CD1c-positive myeloid dendritic cell (primary cell): Measurements from ENCODE around the gene PLA2G2D.
"Not testable (repeated sequence)": the region's sequence is repeated elsewhere in the genome, so short reads cannot be mapped to it uniquely, and the experiment has no call there.

ENCODE experiments used
- DNase-seq: peaks from one replicate; pipeline ENCODE4 v3.0.0-alpha.2; 2016; ENCODE audit errors: extremely low spot score

The PLA2G2D gene

DNA sequence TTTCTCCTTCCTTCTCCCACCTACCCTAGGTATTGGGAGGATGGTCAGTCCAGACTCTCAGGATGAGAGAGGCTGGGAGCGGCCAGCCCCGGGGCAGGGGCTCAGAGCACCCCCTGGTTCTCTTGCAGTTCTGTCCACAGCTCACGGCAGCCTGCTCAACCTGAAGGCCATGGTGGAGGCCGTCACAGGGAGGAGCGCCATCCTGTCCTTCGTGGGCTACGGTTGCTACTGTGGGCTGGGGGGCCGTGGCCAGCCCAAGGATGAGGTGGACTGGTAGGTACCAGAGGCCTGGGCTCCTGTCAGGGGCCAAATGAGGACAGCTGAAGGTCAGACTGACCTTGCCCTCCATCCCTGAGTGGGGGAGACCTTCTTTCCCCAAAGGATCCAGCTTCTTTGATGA is 24.0 kb upstream of the PLA2G2D start:
- no peak for DNase-seq

GRCh38 chr1:20142001-20142710 is 22.8 kb upstream of the PLA2G2D start:
- DNase-seq: no peak

GRCh38 chr1:20141466-20141865 is 22.1 kb upstream of the PLA2G2D start:
- no peak for DNase-seq

- no peak for DNase-seq
These were observed 21.7 kb upstream of the PLA2G2D start for GRCh38 chr1:20141001-20141400.

- no peak for DNase-seq
These were observed 20.7 kb upstream of the PLA2G2D start for GRCh38 chr1:20139776-20140612.

- no peak for DNase-seq
These were observed 19.7 kb upstream of the PLA2G2D start, which contains the start of gene PLA2G2F for GRCh38 chr1:20138961-20139550. Gene PLA2G2F (plus strand): TSS chr1:20139323. CDS start chr1:20139428, 105 bp downstream.

- DNase-seq: no peak
These were observed 19.0 kb upstream of the PLA2G2D start for GRCh38 chr1:20138346-20138745.

DNA sequence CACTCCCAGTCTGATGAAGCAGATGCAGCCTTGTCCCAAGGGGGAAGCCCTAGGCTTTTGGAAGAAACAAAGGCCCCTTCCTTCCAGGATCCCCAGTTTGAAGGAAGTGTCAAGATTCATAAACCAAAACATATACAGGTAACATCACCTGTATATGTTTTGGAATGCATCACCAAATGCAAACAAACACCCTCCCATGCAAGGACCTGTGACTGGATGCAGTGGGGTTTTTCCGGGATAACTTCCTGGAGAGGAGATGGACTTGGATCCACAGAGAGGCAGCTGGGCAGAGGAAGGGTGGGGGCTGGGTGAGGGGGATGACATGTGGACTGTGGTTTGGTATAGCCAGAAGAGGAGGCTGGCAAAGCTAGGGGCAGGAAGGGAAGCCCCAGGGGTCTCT is 18.3 kb upstream of the PLA2G2D start:
- no peak for DNase-seq

DNA sequence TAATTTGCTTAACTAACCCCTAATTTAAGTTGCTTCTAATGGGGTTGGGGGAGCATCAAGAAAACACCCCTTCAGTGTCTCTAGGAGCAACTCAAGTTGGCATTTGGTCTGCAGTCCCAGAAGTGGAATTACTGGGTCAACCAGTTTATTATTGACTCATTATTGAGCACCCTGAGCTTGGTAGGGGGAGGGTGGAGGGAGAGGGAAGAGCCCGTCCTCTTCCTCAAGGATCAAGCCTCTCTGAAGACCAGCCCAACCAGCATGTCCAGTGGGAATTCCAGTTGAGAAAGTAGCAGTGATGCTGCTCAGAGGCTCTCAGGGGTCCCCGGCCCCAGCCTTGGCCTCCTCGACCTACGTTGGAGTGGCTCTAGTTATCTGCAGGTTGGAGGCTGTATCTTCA is 17.7 kb upstream of the PLA2G2D start:
- DNase-seq: no peak

GRCh38 chr1:20136249-20136648 is 16.9 kb upstream of the PLA2G2D start:
- no peak for DNase-seq

DNA sequence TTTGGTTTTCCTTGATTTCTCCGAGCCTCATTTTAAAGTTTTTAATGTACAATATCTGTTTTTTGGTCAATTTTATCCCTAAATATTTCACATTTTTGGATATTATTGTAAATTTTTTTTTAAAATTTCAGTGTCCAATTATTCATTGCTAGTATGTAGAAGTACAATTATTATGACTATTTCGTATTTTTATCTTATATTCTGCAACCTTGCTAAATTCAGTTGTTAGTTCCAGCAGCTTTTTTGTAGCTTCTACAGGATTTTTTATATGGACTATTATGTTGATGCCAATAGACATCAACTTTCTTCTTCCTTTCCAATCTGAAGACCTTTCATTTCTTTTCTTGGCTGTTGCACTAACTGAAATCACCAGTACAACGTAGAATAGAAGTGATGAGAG is 15.7 kb upstream of the PLA2G2D start:
- DNase-seq: no peak

DNA sequence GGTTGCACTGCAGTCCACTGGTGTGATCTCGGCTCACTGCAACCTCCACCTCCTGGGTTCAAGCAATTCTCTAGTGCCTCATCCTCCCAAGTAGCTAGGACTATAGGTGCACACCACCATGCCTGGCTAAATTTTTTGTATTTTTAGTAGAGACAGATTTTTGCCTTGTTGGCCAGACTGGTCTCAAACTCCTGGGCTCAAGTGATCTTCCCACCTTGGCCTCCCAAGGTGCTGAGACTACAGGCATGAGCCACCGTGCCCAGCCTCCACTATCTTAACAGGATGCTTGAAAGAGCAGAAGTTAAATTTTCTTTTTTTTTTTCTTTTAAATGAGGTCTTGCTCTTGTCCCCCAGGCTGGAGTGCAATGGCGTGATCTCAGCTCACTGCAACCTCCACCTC is 11.2 kb upstream of the PLA2G2D start:
- DNase-seq: not testable (repeated sequence)

DNA sequence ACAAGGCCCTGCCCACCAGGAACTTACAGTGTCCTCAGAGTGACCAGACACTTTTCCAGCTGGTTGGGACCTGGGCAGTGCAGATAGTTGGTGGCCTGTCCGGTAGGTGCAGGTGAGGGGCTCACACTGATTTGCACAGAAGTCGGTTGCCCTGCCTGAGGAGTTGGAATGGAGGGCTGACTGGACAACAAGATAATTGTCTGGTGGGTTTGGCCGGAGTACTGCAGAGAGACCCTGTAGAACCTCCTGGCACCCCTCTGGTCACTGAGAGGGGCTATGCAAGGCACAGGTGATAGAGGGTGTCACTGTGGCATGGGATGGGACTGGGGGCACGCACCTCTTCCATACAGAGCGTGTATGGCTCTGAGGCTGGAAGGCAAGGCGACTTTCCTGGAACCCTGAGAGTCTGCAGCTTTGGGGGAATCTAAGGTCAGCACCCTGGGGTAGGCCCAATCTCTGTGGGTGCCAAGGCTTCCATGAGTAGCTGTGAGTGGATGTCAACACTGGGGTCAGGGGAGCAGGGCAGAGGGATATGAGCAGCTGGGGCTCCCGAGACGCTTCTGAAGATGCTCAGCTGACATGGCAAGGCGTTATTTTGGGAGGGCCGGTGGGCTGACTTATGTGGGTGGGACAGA is 7.6 kb upstream of the PLA2G2D start:
- DNase-seq: no peak

- DNase-seq: peak; percentile 3
These were observed 6.9 kb upstream of the PLA2G2D start for GRCh38 chr1:20126041-20126805.

DNA sequence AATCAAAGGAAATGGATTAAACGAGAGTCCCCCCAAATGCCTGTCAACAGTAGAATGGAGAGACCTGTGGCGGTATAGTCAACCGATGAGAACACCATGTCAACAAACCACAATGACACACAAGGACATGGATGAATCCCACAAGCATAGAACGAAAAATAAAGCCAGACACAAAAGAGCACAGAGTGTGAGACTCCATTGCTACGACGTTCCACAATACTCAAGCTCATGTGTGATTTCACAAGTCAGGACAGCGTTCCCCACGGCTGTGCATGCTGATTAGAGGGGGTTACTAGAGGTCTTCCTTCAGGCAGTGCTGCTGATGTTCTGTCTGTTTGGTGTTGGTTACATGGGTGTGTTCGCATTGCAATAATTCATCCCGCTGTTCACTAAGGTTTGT is 5.8 kb upstream of the PLA2G2D start:
- no peak for DNase-seq

- peak; percentile 4 for DNase-seq
These were observed 5.2 kb upstream of the PLA2G2D start for GRCh38 chr1:20124456-20125057.

DNA sequence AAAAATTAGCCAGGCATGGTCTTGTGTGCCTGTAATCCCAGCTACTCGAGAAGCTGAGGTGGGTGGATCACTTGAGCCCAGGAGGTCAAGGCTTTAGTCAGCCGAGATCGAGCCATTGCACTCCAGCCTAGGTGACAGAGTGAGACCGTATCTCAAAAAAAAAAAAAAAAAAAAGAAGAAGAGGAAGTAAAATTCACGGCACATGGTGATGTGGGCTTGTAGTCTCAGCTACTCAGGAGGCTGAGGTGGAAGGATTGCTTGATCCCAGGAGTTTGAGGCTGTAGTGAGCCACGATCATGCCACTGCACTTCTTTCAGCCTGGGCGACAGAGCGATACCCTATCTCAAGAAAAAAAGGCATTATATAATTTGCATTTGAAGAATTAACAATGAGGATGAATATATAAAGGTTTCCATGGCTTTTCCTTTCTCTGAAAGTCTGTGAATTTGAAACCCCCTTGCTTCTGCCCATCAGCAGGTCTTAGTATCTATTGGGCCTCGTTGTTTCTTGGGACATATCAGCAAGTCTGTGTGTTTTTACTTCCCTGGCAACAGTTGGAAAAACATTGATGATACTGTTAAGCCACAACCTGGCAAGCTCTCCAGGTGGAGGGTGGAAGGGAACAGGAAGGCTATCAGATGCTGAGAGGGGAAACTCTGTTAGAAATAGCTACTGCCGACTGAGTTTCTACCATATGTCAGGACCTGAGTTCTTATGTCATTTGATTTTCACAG is 4.6 kb upstream of the PLA2G2D start:
- DNase-seq: peak; percentile 16

- no peak for DNase-seq
These were observed 1.5 kb upstream of the PLA2G2D start for GRCh38 chr1:20120796-20121195.

- DNase-seq: no peak
These were observed 2.1 kb downstream of the PLA2G2D start for GRCh38 chr1:20117236-20117635.

DNA sequence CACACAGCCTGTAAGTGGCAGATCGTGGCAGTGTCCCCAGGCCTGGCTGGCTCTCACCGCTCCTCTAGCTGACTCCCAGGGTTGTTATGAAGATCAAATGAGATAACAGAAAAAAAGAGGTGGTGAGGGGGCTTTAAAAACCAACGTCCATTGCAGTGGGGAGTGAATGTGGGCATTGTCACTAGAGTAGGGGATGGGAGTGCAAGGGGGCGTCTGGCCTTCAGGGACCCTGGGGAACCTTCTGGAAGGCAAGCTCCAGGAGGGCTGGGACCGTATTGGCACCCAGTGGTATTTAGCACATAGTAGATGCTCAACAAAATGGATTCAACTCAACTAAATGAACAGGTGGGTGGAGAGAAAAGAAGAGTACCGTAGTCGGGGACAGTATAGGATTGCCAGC is 3.4 kb downstream of the PLA2G2D start:
- DNase-seq: no peak
